ENCODE data around the gene REG4.

The REG4 gene

DNA sequence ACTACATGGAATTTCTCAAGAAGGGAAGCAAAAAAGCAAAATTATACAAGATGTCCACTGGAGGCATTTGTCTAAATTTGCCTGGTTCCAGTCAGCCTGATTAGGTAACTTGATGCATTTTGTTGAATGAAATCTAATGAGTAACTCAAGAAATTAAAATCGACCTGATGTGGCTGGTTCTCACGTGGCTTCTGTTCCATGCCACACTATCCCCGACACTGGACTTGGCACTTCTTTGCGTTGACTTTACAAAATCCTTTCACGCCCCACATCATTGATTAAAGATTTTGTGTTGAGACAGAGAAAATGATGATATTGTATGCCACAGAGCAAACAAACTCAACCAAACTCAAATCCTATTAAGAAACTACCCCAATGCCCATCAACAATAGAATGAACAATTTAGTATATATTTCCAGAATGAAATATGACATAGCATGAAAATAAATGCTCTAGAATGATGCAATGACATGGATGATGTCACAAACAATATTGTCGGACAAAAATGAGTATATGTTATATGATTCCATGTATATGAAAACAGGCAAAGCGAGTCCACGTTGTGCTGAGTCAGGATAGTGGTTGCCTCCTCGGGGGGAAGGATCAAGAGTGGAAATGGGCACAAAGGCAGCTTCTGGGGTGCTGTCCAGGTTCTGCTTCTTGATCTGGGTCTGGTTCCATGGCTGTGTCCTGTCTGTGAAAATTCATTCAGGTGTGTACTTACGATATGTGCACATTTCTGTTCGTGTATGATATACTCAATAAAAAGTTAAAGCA is 29.6 kb downstream of the REG4 start:
- Histone ChIP-seq H3K79me2 (ENCODE audit: low read length) (no peaks in the 10 kb centered on the region), H3K36me3 (replicated peaks; ENCODE audit: low read depth, low read length) (no peaks in the 10 kb centered on the region), H4K20me1 (ENCODE audit: insufficient read depth, low read length) (no peaks in the 10 kb centered on the region), H3K9me3 (ENCODE audit: insufficient read depth, low read length) (no peaks in the 10 kb centered on the region), H3K4me2 (ENCODE audit: low read length) (no peak overlapping the region), H3K4me1 (ENCODE audit: low read length) (peaks cover 6% of the 10 kb centered on the region), H3K27me3 (ENCODE audit: low read depth, low read length) (peaks cover 49% of the 10 kb centered on the region), H3K27ac (ENCODE audit: low read length) (no peak overlapping the region), H3K4me3 (ENCODE audit: low read length) (no peak overlapping the region), H2AFZ (ENCODE audit: low read depth, low read length) (no peak overlapping the region), H3K9ac (ENCODE audit: low read length) (no peak overlapping the region)
- no peak for TF ChIP-seq CTCF (IDR thresholded peaks at IDR 0.05; ENCODE audit: low read depth, low read length)
- TF ChIP-seq EZH2phosphoT487 (IDR thresholded peaks at IDR 0.05; ENCODE audit: low read depth): no peak

- no peaks in the 10 kb centered on the region for H3K9me3 ChIP-seq (ENCODE audit: insufficient read depth, low read length)
- no peak overlapping the region for H3K4me2 ChIP-seq (ENCODE audit: low read length)
- peaks cover 41% of the 10 kb centered on the region for H3K27me3 ChIP-seq (ENCODE audit: low read depth, low read length)
- no peak overlapping the region for H2AFZ ChIP-seq (ENCODE audit: low read depth, low read length)
- H3K36me3 ChIP-seq (replicated peaks; ENCODE audit: low read depth, low read length): no peaks in the 10 kb centered on the region
- no peaks in the 10 kb centered on the region for H4K20me1 ChIP-seq (ENCODE audit: insufficient read depth, low read length)
- no peak overlapping the region for H3K4me3 ChIP-seq (ENCODE audit: low read length)
- TF ChIP-seq EZH2phosphoT487 (IDR thresholded peaks at IDR 0.05; ENCODE audit: low read depth): no peak
- no peak for TF ChIP-seq CTCF (IDR thresholded peaks at IDR 0.05; ENCODE audit: low read depth, low read length)
- H3K4me1 ChIP-seq (ENCODE audit: low read length): no peaks in the 10 kb centered on the region
- no peak overlapping the region for H3K9ac ChIP-seq (ENCODE audit: low read length)
- H3K79me2 ChIP-seq (ENCODE audit: low read length): no peaks in the 10 kb centered on the region
- no peak overlapping the region for H3K27ac ChIP-seq (ENCODE audit: low read length)
Measured at GRCh38 chr1:119779869-119780356, 31.3 kb downstream of the REG4 start.

DNA sequence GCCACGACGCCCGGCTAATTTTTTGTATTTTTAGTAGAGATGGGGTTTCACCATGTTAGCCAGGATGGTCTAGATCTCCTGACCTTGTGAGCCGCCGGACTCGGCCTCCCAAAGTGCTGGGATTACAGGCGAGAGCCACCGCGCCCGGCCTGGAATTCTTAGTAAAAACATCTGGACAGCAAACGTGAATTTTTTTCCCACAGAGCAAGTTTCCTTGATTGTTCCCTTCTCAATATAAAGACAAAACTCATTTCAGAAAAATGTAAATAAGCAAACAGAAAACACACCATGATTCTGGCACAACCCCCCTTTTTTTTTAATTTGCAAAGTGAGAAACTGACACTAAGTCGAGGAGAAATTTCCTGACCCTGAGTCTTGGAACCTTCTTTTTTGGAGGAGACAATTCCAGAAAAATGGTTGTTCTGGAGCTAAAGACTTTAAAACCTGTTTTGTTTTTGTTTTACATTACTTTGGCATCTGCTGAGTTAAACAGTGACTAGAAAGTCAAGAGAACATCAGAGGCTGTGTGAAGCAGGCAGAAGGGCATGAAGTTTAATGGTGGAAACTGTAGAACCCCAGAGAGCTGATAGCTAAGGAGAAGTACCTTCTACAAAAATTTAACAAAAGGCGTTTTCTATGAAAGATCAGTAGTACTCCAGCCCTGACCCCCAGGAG is 32.2 kb downstream of the REG4 start:
- H3K79me2 ChIP-seq (ENCODE audit: low read length): no peaks in the 10 kb centered on the region
- H3K9ac ChIP-seq (ENCODE audit: low read length): no peak overlapping the region
- no peak overlapping the region for H3K27ac ChIP-seq (ENCODE audit: low read length)
- no peak for TF ChIP-seq EZH2phosphoT487 (IDR thresholded peaks at IDR 0.05; ENCODE audit: low read depth)
- TF ChIP-seq CTCF (IDR thresholded peaks at IDR 0.05; ENCODE audit: low read depth, low read length): no peak
- no peaks in the 10 kb centered on the region for H3K4me1 ChIP-seq (ENCODE audit: low read length)
- no peak overlapping the region for H3K4me2 ChIP-seq (ENCODE audit: low read length)
- no peaks in the 10 kb centered on the region for H4K20me1 ChIP-seq (ENCODE audit: insufficient read depth, low read length)
- H3K4me3 ChIP-seq (ENCODE audit: low read length): no peak overlapping the region
- H3K36me3 ChIP-seq (replicated peaks; ENCODE audit: low read depth, low read length): no peaks in the 10 kb centered on the region
- no peaks in the 10 kb centered on the region for H3K9me3 ChIP-seq (ENCODE audit: insufficient read depth, low read length)
- H3K27me3 ChIP-seq (ENCODE audit: low read depth, low read length): peaks cover 35% of the 10 kb centered on the region
- H2AFZ ChIP-seq (ENCODE audit: low read depth, low read length): no peak overlapping the region

DNA sequence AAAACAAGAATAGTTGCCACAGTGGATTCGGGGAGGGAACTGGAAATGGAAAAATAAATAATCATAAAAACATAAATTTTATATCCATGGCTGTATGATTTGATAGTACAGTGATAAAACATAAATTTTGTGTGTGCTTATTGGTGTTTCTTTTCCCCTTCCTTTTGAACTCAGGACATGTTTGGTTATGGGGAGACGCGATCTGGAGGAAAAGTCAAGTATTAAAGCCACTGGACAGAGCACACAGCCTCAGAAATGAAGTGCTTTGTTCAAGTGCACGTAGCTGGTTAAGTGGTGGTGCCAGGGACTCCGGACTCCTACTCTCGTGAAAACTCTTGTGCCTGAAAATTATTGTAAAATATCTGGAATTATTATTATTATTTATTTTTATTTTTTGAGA is 32.9 kb downstream of the REG4 start:
- H3K4me1 ChIP-seq (ENCODE audit: low read length): no peaks in the 10 kb centered on the region
- H4K20me1 ChIP-seq (ENCODE audit: insufficient read depth, low read length): no peaks in the 10 kb centered on the region
- no peaks in the 10 kb centered on the region for H3K9me3 ChIP-seq (ENCODE audit: insufficient read depth, low read length)
- no peak overlapping the region for H3K27ac ChIP-seq (ENCODE audit: low read length)
- no peaks in the 10 kb centered on the region for H3K36me3 ChIP-seq (replicated peaks; ENCODE audit: low read depth, low read length)
- H3K4me3 ChIP-seq (ENCODE audit: low read length): no peak overlapping the region
- H3K79me2 ChIP-seq (ENCODE audit: low read length): no peaks in the 10 kb centered on the region
- TF ChIP-seq CTCF (IDR thresholded peaks at IDR 0.05; ENCODE audit: low read depth, low read length) (no peak), EZH2phosphoT487 (IDR thresholded peaks at IDR 0.05; ENCODE audit: low read depth) (no peak)
- peaks cover 39% of the 10 kb centered on the region for H3K27me3 ChIP-seq (ENCODE audit: low read depth, low read length)
- H3K9ac ChIP-seq (ENCODE audit: low read length): no peak overlapping the region
- no peak overlapping the region for H3K4me2 ChIP-seq (ENCODE audit: low read length)
- H2AFZ ChIP-seq (ENCODE audit: low read depth, low read length): no peak overlapping the region

All from OCI-LY3 (cell line).